Lower lobe of right lung (tissue), 2 donors: Measurements from ENCODE around the gene CSNK2A3. TPM values are rescaled to one million over a fixed set of nuclear protein-coding genes. Genes with fewer than 3 reads are reported as not detected.

ENCODE experiments used
- ATAC-seq, 2 donors: fragments of 200-7000 bp; cut with Tn5 transposase; one replicate each; pipeline ENCODE4 v1.9.1; 2020 to 2022; ENCODE audit warnings: mild to moderate bottlenecking in 2 of 2, moderate library complexity in 2 of 2
- DNase-seq: peaks from one replicate; pipeline ENCODE4 v3.0.0-alpha.2; 2020
- H3K27ac ChIP-seq: fragments of 200-600 bp; one replicate; pipeline ENCODE4 v1.8.0; 2022
- H3K27me3 ChIP-seq: fragments of 200-600 bp; one replicate; pipeline ENCODE4 v1.8.0; 2022; ENCODE audit warnings: low read depth
- H3K36me3 ChIP-seq: fragments of 200-600 bp; one replicate; pipeline ENCODE4 v1.8.0; 2022; ENCODE audit warnings: mild to moderate bottlenecking
- H3K4me1 ChIP-seq: fragments of 200-600 bp; one replicate; pipeline ENCODE4 v1.8.0; 2022
- H3K4me3 ChIP-seq: fragments of 200-600 bp; one replicate; pipeline ENCODE4 v1.8.0; 2022; ENCODE audit warnings: mild to moderate bottlenecking
- H3K9me3 ChIP-seq: fragments of 200-600 bp; one replicate; pipeline ENCODE4 v1.8.0; 2022
- CTCF ChIP-seq: fragments of 200-600 bp; IDR thresholded peaks from one replicate; pipeline ENCODE4 v1.8.0; 2022; ENCODE audit warnings: antibody characterized with exemption, mild to moderate bottlenecking
- intact Hi-C: fragments of 100-400 bp; cut with DNase I; formaldehyde crosslinking; loops from one replicate; pipeline ENCODE4 v1.11.0; 2022
- total RNA-seq: library from RNA; stranded (reverse); fragmentation: NEBNext Ultra II Directional; extraction: Animal tissue kit (Norgen Biotek cat#: 25700); gene quantifications from one replicate; pipeline ENCODE4 v1.2.1, GENCODE V29; 2021
- donor health status: DM: no; HTN: yes; CAD: no; lungs with severe emphysema.

CSNK2A3 gene
- total RNA-seq, 1 donor from 2014 or later, result 2.6 TPM

- H3K4me3 ChIP-seq, result no peak overlapping the region
- DNase-seq, result peak; percentile 58
- no peaks in the 10 kb centered on the region for H3K36me3 ChIP-seq
- H3K4me1 ChIP-seq, result peaks cover 25% of the 10 kb centered on the region
- no peaks in the 10 kb centered on the region for H3K27me3 ChIP-seq
- peak overlapping the region; percentile 62 for H3K27ac ChIP-seq
- TF ChIP-seq CTCF, result no peak
- H3K9me3 ChIP-seq, result no peaks in the 10 kb centered on the region
- peak; percentile 83 to 91 for ATAC-seq
- intact Hi-C loops, result no loop called here
Observed at GRCh38 chr11:11313426-11313825, 39.6 kb downstream of the CSNK2A3 start.

DNA sequence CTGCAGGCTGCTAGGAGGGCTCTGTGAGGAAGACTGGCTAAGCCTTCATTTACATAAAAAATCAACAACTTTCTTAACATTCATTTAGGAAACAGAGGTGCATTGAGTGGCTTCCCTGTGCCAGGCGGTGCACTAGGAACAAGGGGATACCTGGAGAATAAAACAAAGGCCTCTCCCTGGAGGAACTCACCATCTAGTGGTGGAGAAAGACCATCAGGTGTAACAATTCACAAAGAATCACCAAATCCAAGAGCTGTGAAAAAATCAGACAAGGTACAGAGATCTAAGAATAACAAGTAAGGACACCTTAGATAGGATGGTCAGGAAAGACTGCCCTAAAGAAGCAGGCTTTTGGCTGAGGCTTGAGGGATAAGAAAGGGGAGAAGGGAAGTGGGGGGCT is 40.3 kb downstream of the CSNK2A3 start:
- no peak for TF ChIP-seq CTCF
- no peaks in the 10 kb centered on the region for H3K9me3 ChIP-seq
- no peak overlapping the region for H3K4me3 ChIP-seq
- peaks cover under 1% of the 10 kb centered on the region for H3K36me3 ChIP-seq
- ATAC-seq (no peak), DNase-seq (no peak)
- peaks cover 25% of the 10 kb centered on the region for H3K4me1 ChIP-seq
- no peaks in the 10 kb centered on the region for H3K27me3 ChIP-seq
- no peak overlapping the region for H3K27ac ChIP-seq
- intact Hi-C loops, result no loop called here

DNA sequence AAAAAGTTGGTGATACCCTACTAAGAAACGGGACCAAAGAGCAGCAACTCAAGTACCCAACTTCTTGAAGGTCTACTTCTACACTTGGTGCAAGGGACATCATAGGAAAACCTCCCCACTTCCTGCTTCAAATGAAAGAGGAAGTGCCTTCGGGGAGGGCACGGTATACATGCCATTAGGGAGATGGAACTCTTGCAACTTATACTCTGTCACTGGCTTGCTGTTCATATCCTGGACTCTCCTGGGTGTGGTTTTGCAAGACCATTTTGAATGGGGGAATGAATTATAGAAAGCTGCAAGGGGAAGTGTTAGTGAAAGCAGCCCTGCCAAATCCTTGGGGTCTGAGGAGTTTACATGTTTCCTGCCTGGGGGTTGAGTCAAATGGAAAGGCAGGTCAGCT is 41.9 kb downstream of the CSNK2A3 start:
- H3K4me1 ChIP-seq, result peaks cover 25% of the 10 kb centered on the region
- intact Hi-C loops, result no loop called here
- DNase-seq (no peak), ATAC-seq (peak in 1 of 2 donors; percentile 53)
- H3K9me3 ChIP-seq, result no peaks in the 10 kb centered on the region
- H3K27ac ChIP-seq, result no peak overlapping the region
- no peaks in the 10 kb centered on the region for H3K27me3 ChIP-seq
- no peak overlapping the region for H3K4me3 ChIP-seq
- H3K36me3 ChIP-seq, result peaks cover 4% of the 10 kb centered on the region
- TF ChIP-seq CTCF, result no peak

- intact Hi-C loops, result no loop called here
- Histone ChIP-seq H3K4me3 (no peak overlapping the region), H3K27me3 (no peaks in the 10 kb centered on the region), H3K4me1 (peaks cover 20% of the 10 kb centered on the region), H3K27ac (no peak overlapping the region), H3K9me3 (no peaks in the 10 kb centered on the region), H3K36me3 (peaks cover 4% of the 10 kb centered on the region)
- no peak for TF ChIP-seq CTCF
- DNase-seq (no peak), ATAC-seq (no peak)
Observed at GRCh38 chr11:11309906-11310305, 43.1 kb downstream of the CSNK2A3 start.

- no peak for ATAC-seq
- no peaks in the 10 kb centered on the region for H3K9me3 ChIP-seq
- peaks cover 13% of the 10 kb centered on the region for H3K36me3 ChIP-seq
- H3K27me3 ChIP-seq, result no peaks in the 10 kb centered on the region
- peaks cover 5% of the 10 kb centered on the region for H3K4me1 ChIP-seq
- intact Hi-C loops, result no loop called here
- H3K4me3 ChIP-seq, result no peak overlapping the region
- TF ChIP-seq CTCF, result no peak
- no peak overlapping the region for H3K27ac ChIP-seq
- DNase-seq, result no peak
Observed at GRCh38 chr11:11308249-11308648, 44.8 kb downstream of the CSNK2A3 start.

DNA sequence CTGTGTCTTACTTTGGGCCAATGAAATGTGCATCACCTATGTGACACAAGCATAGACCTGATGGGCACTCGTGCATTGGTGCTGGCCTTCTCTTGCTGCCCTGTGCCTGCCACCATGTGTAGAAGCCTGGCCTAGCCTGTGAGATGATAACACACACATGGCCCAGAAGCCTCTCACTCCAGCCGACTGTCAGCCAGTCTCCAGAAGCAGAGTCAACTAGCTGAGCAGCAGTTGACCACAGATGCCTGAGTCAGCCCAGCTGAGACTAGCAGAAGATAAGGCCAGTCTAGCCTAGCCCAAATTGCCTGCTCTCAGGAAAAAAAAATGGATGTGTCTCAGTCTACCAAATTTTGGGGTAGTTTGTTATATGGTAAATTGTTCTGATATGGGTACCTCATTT is 46.2 kb downstream of the CSNK2A3 start:
- Histone ChIP-seq H3K4me3 (no peak overlapping the region), H3K36me3 (peaks cover 17% of the 10 kb centered on the region), H3K9me3 (no peaks in the 10 kb centered on the region), H3K4me1 (no peaks in the 10 kb centered on the region), H3K27ac (no peak overlapping the region), H3K27me3 (no peaks in the 10 kb centered on the region)
- intact Hi-C loops, result no loop called here
- ATAC-seq, result no peak
- no peak for TF ChIP-seq CTCF
- no peak for DNase-seq
